Suprapubic skin (tissue), 3 donors: ENCODE measurements around the gene GIMAP8.

Source experiments
- CTCF ChIP-seq, 2 donors: fragments of 200-600 bp in 1 of 2; fragments of 450-650 bp in 1 of 2; sonication (generic) in 1 of 2; IDR thresholded peaks; one replicate each; pipeline ENCODE4 v1.5.1; 2016 to 2019; ENCODE audit warnings: antibody characterized with exemption in 2 of 2, mild to moderate bottlenecking in 1 of 2, moderate library complexity in 1 of 2
- EP300 ChIP-seq: sonication (generic); formaldehyde crosslinking; IDR thresholded peaks from one replicate; pipeline ENCODE4 v1.6.1; 2017; ENCODE audit warnings: antibody characterized with exemption
- POLR2A ChIP-seq, 2 donors: fragments of 450-650 bp; IDR thresholded peaks; one replicate each; pipeline ENCODE4 v1.6.1; 2017; ENCODE audit warnings: antibody characterized with exemption in 2 of 2, mild to moderate bottlenecking in 2 of 2, moderate library complexity in 2 of 2

- TF ChIP-seq POLR2A (IDR thresholded peaks at IDR 0.05): no peak
- no peak for TF ChIP-seq CTCF (IDR thresholded peaks at IDR 0.05)
- TF ChIP-seq EP300: no peak
Measured at GRCh38 chr7:150429699-150430098, 20.7 kb upstream of the GIMAP8 start.
